ENCODE results near the gene ASB6.

Gene ASB6

DNA sequence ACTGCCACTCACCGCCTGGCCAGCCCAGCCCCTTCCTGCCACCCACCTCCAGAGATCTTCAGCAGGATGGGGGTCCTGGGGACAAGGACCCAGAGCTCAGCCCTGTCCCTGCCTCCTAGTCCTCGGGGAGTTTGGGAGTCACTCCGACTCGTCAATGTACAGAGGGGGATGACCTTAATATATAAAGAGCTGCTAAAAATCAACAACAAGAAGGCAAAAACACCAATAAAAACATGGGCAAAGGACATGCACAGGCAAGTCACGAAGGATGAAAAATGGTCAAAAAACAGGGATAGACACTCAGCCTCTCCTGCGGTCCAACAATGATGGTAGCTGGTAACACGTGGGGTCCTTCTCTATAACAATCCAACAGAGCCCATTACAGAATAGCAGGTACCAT is 4.7 kb upstream of the ASB6 start:
- no peak for DNase-seq (ENCODE audit: low read depth)
- H3K4me3 ChIP-seq (ENCODE audit: control insufficient read depth, low read depth, low read length) = no peak overlapping the region
- TF ChIP-seq, protein P1, sequence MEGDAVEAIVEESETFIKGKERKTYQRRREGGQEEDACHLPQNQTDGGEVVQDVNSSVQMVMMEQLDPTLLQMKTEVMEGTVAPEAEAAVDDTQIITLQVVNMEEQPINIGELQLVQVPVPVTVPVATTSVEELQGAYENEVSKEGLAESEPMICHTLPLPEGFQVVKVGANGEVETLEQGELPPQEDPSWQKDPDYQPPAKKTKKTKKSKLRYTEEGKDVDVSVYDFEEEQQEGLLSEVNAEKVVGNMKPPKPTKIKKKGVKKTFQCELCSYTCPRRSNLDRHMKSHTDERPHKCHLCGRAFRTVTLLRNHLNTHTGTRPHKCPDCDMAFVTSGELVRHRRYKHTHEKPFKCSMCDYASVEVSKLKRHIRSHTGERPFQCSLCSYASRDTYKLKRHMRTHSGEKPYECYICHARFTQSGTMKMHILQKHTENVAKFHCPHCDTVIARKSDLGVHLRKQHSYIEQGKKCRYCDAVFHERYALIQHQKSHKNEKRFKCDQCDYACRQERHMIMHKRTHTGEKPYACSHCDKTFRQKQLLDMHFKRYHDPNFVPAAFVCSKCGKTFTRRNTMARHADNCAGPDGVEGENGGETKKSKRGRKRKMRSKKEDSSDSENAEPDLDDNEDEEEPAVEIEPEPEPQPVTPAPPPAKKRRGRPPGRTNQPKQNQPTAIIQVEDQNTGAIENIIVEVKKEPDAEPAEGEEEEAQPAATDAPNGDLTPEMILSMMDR (IDR thresholded peaks at IDR 0.05; ENCODE audit: control insufficient read depth, insufficient read depth, low read depth, low read length, missing control alignments) = no peak

DNA sequence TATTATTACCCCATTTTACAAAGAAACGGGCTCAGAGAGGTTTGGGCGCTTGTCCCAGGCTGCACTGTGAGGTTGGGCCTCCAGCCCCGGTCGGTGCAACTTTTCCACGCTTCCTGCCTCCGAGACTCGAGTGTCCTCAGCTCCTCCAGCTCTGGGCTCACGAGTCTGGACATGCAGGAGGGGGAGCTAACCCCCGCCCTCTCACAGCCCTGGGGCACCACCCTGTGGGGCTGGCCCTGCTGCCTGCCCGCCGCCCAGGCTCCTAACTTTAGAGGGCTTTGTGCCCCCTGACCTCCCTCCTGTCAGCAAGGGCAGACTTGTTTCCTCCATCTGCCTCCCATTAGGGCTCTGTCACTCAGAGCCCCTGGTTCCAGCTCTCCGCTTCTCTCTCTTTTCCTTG is 4.3 kb upstream of the ASB6 start:
- no peak overlapping the region for H3K4me3 ChIP-seq (ENCODE audit: control insufficient read depth, low read depth, low read length)
- TF ChIP-seq, protein P1 (IDR thresholded peaks at IDR 0.05; ENCODE audit: control insufficient read depth, insufficient read depth, low read depth, low read length, missing control alignments) = no peak

DNA sequence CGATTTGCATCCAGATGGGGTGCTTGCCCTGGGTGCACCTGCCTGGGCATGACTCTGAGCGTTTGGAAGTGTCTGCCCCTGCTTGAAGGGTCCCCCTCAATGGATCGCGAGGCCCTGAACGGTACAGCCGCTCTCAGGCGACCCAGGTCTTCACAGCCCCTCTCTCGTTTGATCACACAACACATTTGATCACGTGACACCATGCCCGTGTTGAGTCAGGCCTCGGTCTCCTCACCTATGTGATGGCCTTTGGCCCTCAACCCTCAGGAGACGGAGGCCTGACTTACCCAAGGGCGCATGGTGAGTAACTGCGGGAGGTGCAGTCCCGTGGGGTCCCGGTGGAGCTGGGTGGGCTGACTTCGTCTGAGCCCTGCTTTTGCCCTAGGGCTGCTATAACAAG is 3.0 kb upstream of the ASB6 start:
- DNase-seq (ENCODE audit: low read depth) = no peak
- TF ChIP-seq, protein P1 (IDR thresholded peaks at IDR 0.05; ENCODE audit: control insufficient read depth, insufficient read depth, low read depth, low read length, missing control alignments) = no peak

More for the DNA sequence above, 4.3 kb upstream of the ASB6 start:
- no peak for DNase-seq (ENCODE audit: low read depth)

DNA sequence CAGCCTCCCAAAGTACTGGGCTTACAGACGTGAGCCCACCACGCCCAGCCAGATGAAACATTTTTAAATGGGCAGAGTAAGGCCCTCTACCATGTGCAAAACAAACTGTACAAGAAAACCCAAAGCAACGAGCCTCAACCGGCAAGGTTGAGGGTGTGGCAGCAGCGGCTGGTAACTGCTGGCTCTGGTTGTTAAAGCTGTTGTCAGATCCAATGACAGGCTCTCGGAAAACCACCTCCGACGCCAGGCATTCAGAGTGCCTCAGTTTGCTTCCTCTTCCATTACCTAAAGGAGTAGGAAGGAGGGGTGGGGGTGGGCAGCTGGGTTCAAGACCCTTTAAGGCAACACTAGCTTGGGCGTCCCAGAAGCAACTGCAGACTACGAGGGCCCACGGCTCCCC is 2.4 kb upstream of the ASB6 start:
- TF ChIP-seq, protein P1 (IDR thresholded peaks at IDR 0.05; ENCODE audit: control insufficient read depth, insufficient read depth, low read depth, low read length, missing control alignments) = no peak

More for the DNA sequence above, 3.0 kb upstream of the ASB6 start:
- H3K4me3 ChIP-seq (ENCODE audit: control insufficient read depth, low read depth, low read length) = no peak overlapping the region

DNA sequence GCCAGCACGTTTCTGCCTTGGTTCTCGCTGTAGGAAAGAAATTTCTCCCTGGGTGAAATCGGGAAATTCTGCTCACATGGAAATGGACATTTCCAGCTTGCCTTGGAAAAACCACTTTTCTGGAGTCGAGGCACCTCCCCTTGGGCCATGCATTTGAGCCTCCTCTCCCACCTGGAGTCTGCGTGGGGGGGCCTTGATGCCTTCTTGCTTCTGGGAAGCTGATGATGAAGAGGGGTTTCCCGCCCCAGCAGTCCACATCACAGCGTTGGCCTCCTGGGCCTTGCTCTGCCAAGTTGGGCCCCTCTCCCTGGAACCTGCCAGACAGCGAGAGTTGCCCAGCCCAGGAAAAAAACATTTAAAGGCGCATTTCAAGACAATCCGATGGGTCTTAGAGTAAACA is 1.8 kb upstream of the ASB6 start:
- TF ChIP-seq, protein P1 (IDR thresholded peaks at IDR 0.05; ENCODE audit: control insufficient read depth, insufficient read depth, low read depth, low read length, missing control alignments) = no peak
- DNase-seq (ENCODE audit: low read depth) = no peak
- no peak overlapping the region for H3K4me3 ChIP-seq (ENCODE audit: control insufficient read depth, low read depth, low read length)

More for the DNA sequence above, 2.4 kb upstream of the ASB6 start:
- no peak overlapping the region for H3K4me3 ChIP-seq (ENCODE audit: control insufficient read depth, low read depth, low read length)
- DNase-seq (ENCODE audit: low read depth) = no peak

DNA sequence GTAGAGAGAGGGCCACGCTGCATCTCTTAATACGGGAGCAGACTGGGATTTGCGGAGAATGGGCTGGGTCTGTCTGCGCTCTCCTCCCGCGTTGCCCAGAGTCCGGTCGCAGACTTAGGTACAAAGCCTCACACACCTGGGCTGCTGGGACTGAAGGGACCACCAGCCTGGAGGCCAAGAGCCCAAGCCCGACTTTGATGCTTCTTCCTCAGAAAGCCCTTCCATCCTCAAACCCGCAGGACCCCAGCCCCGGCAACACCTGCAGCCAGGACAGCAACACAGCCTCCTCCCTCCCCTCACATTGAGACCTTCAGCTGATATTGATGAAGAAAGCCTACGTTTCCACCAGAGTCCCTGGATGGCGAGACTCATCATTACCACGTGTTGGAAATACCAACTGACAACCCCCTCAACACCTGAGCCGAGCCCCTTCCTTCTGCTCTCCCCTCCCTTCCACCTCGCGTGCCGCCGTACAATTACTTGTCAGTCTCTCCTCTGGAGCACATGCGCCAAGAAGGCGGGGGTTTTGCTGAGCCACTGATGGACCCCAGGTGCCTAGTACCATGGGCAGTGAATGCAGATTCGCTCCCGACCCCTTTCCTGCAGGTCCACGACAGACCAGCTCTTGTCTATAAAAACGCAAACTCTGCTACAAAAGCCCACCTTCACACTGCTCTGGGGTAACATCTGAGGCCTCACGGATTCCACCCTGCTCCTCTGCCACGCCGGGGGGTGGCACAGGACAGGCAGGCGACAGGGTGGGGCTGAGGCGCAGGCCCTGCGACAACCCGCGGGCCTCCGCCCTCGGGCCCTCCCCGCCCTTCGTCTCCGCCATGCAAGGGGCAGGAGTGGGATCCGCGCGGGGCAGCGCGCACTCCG is 841 bp downstream of the ASB6 start:
- TF ChIP-seq, protein P1 (IDR thresholded peaks at IDR 0.05; ENCODE audit: control insufficient read depth, insufficient read depth, low read depth, low read length, missing control alignments) = no peak
- no peak for DNase-seq (ENCODE audit: low read depth)
- H3K4me3 ChIP-seq (ENCODE audit: control insufficient read depth, low read depth, low read length) = peak overlapping the region; percentile 90
